ENCODE results near the gene COL5A1. TPM values are rescaled to one million over a fixed set of nuclear protein-coding genes. Genes with fewer than 3 reads are reported as not detected.
A peak's percentile ranks its signal among the peaks of the same experiment; 100 is the strongest.

COL5A1 gene
- total RNA-seq, 2 donors from 2014 or later = 71.1 to 196 TPM

DNA sequence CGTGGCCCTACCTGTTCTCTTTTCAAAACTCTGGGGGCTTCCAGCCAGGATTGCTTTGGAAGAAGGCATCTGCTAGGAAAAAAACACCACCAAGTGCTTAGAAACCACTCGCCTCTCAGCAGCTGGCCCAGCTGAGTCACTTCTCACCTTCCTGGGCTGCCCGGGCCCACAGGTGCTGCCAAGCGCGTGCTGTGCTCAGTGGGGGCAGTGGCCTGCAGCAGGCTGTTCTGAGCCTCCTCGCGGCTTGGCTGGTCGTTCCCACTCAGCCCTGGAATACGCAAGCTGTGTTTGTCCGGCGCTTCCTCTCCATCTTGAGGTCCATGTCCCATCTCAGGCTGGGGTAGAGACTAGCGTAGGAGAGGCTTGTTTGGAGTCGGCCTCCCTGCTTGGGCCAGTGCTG lies 136.6 kb downstream of the COL5A1 start:
- intact Hi-C loops (cut with DNase I) = no loop called here
- DNase-seq (ENCODE audit: low spot score) = no peak

DNA sequence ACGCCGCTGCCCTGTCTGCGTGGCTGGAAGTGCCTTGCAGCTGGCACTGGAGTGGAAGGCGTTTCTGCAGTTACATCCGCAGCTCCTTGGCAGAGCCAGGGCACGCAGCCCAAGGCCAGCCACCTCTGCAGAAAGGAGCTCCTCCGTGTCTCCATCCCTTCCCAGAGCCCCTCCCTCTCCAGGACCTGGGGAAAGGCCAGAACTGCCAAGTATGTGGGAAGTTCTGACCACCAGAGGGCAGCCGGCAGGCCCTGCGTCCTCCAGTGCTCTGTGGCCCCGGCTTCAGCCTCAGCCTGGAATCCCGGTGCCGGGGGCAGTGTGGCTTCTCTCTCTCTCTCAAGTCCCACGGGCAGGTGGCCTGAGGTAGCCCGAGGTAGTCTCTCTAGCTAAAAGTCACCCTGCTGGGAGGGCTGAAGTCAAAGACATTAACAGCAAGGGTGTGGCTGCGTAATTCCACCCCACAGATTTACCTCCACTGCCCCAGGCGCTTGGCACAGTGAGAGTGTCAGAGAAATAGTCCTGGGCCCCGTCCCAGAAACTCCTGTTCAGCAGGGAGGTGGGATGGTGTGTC lies 137.3 kb downstream of the COL5A1 start:
- intact Hi-C loops (cut with DNase I) = no loop called here
- no peak for DNase-seq (ENCODE audit: low spot score)

DNA sequence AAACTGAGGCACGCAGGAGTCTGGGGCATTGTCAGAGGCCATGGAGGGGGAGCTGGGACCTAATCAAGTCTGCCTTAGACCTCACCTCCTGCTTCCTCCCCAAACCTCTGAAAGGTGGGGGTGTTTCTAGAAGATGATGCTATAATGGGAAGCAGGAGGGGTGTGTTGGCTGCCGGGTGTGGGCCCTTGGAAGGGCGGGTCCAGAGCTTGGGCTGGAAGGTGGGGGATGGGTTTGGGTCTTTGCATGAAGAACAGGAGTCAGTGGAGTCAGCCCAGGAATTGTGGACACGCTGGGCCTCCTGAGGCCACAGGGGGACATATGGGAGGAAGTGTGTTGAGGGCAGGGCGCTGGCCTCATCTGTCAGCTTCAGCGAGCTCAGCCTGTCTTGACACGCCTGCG lies 138.0 kb downstream of the COL5A1 start:
- DNase-seq (ENCODE audit: low spot score) = no peak
- intact Hi-C loops (cut with DNase I) = loop anchor here in 1 of 2 donors (10.0 kb wide), 1 partner anchor 305 kb away; the partner anchor contains the start of gene OLFM1

DNA sequence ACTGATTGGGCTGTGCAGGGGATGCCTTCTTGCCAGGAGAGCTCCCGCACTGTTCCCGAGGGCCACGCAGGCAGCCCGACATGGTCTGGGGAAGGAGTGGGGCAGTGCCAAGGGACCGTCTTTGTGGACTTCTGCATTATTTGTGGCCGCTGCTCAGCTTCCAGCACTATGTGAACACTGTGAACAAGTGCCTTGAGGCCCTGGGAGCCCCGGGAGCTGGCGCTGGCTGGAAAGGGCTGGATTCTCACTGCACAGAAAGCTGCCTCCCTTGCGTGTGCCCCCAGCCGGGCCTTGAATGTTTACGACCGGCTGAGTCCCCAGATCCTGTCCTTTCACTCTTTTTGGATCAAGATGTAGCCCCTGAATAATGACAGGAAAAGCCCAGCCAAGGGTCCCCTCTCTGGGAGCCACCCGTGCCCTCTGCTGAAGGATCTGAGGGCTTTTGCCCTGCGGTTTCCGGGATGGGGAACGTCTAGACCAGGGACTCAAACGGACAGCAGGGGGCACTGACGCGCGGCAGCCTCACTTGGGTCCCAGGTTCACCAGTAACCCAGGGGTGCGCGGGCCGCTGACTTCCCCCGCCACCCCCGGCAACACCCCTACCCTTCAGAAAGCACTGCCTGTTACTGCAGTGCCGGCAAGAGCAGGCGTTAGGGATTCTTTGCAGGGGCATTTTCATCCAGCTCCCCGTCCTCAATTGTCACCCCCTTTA lies 140.1 kb downstream of the COL5A1 start:
- DNase-seq (ENCODE audit: low spot score) = no peak
- intact Hi-C loops (cut with DNase I) = loop anchor here in 1 of 2 donors (10.0 kb wide), 1 partner anchor 303 kb away; the partner anchor contains the start of gene OLFM1

DNA sequence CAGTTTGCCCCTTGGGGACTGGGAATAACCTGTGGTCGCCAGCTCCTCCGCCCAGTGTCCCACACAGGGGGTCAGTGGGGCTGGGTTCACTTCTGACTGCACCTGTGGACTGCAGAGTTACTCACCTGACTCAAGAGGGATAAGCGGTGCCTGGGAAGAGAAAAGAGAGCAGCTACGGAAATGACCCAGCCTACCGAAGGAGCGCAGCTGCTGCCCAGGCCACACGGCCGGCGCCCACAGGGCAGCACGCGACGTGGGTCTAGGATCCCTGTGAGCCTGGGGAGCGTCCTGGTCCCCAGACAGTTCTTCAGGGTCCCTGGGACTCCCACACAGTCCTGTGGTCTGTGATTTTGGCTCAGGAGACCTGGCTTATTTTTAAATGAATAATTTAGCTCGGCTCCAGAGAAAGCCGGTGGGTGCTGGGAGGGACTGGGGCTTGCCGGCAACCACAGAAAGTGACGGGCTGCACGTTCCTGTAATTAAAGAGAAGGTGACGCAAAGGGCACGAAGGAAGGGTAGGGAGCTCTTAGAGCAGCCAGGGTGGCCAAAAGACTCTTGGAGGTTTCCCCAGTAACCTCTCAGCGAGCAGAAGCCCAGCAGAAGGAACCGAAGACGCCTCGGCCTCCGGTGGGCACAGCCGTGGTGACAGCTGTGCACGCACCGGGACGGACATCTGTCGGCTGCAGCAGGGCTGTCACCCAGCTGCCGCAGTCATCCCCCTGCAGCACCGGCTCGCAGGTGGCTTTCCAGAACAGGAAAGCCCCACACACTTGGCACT lies 141.5 kb downstream of the COL5A1 start:
- intact Hi-C loops (cut with DNase I) = loop anchor here in 1 of 2 donors (10.0 kb wide), 1 partner anchor 302 kb away; the partner anchor contains the start of gene OLFM1
- DNase-seq (ENCODE audit: low spot score) = no peak

DNA sequence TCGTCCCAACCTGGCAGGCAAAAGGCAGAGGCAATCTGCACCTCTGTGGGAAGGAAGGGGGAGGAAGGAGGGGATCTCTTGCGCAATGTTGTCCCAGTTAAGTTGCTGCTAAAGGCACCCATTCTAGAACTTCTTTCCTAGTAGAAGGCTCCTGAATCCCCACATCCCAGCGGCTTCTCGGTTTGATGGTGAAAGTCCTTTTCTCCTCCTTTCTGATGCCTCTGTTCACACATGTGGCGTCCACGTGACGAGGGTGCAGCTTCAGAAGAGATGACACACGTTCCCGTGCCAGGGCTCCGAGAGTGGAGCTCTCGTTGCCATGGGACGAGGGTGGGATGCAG lies 142.1 kb downstream of the COL5A1 start:
- DNase-seq (ENCODE audit: low spot score) = no peak
- intact Hi-C loops (cut with DNase I) = loop anchor here in 1 of 2 donors (10.0 kb wide), 1 partner anchor 301 kb away; the partner anchor contains the start of gene OLFM1

GRCh38 chr9:134784577-134785305 lies 143.1 kb downstream of the COL5A1 start:
- intact Hi-C loops (cut with DNase I) = loop anchor here in 1 of 2 donors (10.0 kb wide), 1 partner anchor 300 kb away; the partner anchor contains the start of gene OLFM1
- DNase-seq (ENCODE audit: low spot score) = no peak

DNA sequence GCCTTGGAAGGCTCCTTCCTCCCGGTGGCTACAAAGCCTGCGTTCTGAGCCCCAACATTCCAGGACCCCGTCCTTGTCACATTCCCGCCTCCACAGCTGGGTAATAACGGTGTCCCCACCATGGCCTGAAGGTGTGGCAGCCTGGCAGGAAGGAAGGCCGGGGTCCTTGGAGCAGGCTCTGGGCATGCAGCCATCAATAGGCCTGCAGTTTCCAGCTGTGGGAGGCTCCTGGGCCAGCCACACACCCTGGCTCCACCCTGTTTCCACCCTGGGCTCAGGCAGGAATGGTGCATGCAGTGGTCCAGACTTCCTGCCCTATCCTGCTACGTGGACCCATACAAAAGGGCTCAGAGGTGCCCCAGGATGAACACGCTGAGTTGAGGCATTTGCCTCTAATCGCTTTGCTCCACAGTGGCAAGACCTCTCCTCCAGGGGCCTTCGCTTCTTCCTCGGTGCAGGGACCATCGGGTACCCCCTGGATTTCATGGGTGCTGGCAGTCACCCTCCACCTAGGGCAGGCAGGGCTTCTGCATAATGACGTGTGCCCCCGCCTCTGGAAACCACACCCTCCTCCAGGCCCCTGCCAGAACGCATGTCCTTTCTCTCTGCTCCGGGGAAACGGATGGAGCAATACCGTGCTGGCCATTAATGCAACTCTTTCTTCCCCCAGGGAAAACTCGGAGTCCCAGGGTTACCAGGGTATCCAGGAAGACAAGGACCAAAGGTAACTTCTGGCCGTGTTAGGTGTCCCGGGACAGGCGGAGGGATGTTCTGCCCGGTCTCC lies 143.9 kb downstream of the COL5A1 start:
- intact Hi-C loops (cut with DNase I) = loop anchor here in 1 of 2 donors (10.0 kb wide), 1 partner anchor 299 kb away; the partner anchor contains the start of gene OLFM1
- peak; percentile 88 for DNase-seq (ENCODE audit: low spot score)

DNA sequence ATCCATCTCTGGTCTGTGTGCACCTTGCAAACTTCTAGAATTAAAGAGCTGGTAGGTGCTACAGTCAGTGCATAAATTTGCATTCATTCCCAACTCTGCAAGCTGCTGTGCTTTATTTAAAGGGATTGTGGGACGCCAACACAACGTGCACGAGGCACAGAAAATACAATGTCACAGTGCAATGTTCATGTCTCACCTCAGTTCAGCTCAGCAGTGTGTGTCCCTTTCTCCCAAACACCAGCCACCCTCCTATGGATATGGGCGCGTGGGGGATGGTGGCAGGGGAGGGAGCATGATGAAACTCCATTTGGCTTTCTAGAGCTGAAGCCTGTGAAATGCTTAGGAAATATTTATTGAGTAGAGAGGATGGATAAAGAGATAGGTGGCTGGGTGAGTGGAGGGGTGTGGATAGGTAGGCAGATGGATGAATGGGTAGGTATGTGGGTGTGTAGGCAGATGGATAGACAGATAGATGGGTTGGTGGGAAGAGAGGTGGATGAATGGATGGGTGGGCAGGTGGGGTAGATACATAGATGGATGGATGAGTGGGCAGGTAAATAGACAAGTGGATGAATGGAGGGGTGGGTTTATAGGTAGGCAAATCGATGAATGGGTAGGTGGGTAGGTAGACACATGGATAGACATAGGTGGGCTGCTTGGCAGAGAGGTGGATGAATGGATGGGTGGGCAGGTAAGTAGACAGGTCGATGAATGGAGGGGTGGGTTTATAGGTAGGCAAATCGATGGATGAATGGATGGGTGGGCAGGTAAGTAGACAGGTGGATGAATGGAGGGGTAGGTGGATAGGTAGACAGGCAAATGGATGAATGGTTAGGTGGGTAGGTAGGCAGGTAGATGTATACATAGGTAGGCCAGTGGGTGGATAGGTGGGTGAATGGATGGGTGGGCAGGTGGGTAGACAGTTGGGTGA lies 146.3 kb downstream of the COL5A1 start:
- no peak for DNase-seq (ENCODE audit: low spot score)
- intact Hi-C loops (cut with DNase I) = loop anchor here in 1 of 2 donors (10.0 kb wide), 1 partner anchor 297 kb away; the partner anchor contains the start of gene OLFM1

- intact Hi-C loops (cut with DNase I) = loop anchor here in 1 of 2 donors (10.0 kb wide), 1 partner anchor 296 kb away; the partner anchor contains the start of gene OLFM1
Observed at GRCh38 chr9:134789168-134789567, 147.6 kb downstream of the COL5A1 start.

DNA sequence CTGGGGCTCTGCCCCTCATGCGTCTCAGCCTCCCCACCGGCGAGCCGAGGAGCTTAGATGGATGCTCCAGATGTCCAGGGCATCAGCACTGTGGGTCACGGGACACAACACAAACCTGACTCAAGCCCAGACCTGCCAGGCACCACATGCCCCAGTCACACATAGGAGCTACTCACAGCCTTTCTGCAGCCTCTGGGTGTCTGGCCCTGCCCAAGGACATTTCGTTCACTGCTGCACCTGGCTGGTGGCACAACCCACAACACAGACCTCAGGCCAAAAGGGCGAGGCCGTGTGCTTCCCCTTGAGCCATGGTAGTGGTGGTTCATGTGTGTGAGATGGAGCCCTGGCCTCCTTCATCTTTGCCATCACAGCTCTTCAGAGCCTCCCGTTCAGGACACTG lies 149.4 kb downstream of the COL5A1 start:
- intact Hi-C loops (cut with DNase I) = no loop called here
- DNase-seq (ENCODE audit: low spot score) = no peak

More at GRCh38 chr9:134789168-134789567, 147.6 kb downstream of the COL5A1 start:
- DNase-seq (ENCODE audit: low spot score) = no peak

DNA sequence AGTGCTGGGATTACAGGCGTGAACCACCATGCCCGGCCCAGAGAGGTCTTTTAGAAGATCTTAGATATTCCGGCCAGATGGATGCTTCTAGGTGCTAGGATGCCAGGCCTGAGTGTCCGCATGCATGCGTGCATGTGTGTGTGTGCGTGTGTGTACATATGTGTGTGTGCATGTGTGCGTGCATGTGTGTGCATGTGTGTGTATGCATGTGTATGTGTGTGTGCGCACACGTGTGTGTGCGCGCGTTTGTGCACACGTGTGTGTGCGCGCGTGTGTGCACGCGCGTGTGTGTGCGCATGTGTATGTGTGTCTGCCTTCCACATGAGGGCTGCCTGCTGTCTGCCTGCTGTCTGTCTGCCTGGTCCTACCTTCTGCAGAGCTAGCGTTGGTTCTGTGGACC lies 151.0 kb downstream of the COL5A1 start:
- no peak for DNase-seq (ENCODE audit: low spot score)
- intact Hi-C loops (cut with DNase I) = no loop called here

GRCh38 chr9:134793288-134794188 lies 151.9 kb downstream of the COL5A1 start:
- DNase-seq (ENCODE audit: low spot score) = no peak
- intact Hi-C loops (cut with DNase I) = no loop called here

DNA sequence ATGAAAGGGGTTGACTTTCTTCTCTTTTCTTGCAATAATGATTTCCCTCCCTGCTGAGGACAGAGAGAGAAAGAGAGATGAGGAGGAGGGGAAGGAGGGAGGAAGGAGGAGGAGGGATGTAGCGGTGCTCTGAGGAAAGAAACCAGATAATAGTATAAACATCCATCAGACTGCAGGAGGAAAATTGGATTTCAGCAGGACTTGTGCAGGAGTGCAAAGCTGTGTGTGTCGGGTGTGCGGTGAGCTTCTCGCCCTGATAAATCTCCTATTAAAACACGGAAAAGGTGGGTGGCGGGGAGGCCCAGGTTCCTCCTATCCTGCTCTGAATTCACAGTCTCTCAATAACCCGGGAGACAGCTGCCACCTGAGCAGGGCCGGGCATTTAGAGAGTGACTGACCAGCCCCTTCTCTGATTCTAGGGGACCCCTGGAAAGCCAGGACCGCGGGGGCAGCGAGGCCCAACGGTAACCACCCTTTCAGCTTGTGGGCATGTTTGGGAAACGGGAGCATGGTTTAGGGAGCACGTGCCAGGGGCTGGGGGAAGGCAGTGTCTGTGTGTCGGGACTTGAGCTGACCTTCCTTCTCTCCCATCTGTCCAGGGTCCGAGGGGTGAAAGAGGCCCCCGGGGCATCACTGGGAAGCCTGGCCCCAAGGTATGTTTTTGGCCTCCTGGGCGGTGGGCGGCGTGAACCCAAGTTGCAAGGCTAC lies 153.2 kb downstream of the COL5A1 start:
- no peak for DNase-seq (ENCODE audit: low spot score)

GRCh38 chr9:134795446-134795845 lies 153.8 kb downstream of the COL5A1 start:
- intact Hi-C loops (cut with DNase I) = no loop called here

More for the DNA sequence above, 153.2 kb downstream of the COL5A1 start:
- intact Hi-C loops (cut with DNase I) = no loop called here

GRCh38 chr9:134796882-134797281 lies 155.3 kb downstream of the COL5A1 start:
- no peak for DNase-seq (ENCODE audit: low spot score)
- intact Hi-C loops (cut with DNase I) = no loop called here

More at GRCh38 chr9:134795446-134795845, 153.8 kb downstream of the COL5A1 start:
- no peak for DNase-seq (ENCODE audit: low spot score)
